Measurements from ENCODE around the gene CMIP. TPM values are rescaled to one million over a fixed set of nuclear protein-coding genes. Genes with fewer than 3 reads are reported as not detected.

The CMIP gene
- total RNA-seq, 1 experiment from 2014 or later = 53.6 TPM

GRCh38 chr16:81535679-81536360, 91.2 kb downstream of the CMIP start:
- Mint-ChIP-seq H3K4me3 (ENCODE audit: unreplicated experiment) (no peak overlapping the region), H3K4me1 (ENCODE audit: insufficient read depth, unreplicated experiment) (peaks cover 36% of the 10 kb centered on the region), H3K36me3 (ENCODE audit: insufficient read depth, unreplicated experiment) (peaks cover 4% of the 10 kb centered on the region), H3K9me3 (ENCODE audit: unreplicated experiment) (no peaks in the 10 kb centered on the region), H3K27ac (ENCODE audit: low read depth, unreplicated experiment) (no peak overlapping the region), H3K27me3 (ENCODE audit: insufficient read depth, unreplicated experiment) (no peaks in the 10 kb centered on the region)
- intact Hi-C loops (cut with micrococcal nuclease) = no loop called here
- POLR2A ChIA-PET = no interaction called here
- BruUV-seq (replicated peaks) = no TSS peak
- no peak for DNase-seq (ENCODE audit: unreplicated experiment)
- CTCF ChIA-PET = no interaction called here
- TF ChIP-seq, protein P1, sequence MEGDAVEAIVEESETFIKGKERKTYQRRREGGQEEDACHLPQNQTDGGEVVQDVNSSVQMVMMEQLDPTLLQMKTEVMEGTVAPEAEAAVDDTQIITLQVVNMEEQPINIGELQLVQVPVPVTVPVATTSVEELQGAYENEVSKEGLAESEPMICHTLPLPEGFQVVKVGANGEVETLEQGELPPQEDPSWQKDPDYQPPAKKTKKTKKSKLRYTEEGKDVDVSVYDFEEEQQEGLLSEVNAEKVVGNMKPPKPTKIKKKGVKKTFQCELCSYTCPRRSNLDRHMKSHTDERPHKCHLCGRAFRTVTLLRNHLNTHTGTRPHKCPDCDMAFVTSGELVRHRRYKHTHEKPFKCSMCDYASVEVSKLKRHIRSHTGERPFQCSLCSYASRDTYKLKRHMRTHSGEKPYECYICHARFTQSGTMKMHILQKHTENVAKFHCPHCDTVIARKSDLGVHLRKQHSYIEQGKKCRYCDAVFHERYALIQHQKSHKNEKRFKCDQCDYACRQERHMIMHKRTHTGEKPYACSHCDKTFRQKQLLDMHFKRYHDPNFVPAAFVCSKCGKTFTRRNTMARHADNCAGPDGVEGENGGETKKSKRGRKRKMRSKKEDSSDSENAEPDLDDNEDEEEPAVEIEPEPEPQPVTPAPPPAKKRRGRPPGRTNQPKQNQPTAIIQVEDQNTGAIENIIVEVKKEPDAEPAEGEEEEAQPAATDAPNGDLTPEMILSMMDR (IDR thresholded peaks at IDR 0.05; ENCODE audit: unreplicated experiment) = no peak

DNA sequence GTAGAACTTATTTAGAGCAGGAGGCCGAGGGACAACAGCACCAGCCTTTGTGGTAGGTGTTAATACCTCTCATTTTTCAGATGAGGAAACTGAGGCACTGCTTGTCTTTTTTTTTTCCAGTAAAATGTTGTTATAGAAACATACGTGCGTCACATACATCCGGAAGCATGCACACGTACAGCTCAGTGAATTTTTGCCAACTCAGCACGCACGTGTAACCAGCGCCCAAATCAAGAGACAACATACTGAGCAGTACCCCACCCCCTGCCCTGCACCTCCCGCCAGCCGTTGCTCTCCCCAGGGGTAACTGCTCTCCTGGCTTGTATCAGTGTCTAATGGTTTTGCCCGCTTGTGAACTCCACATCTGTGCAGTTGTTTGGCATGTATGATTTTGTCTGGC, 92.0 kb downstream of the CMIP start:
- no TSS peak for BruUV-seq (replicated peaks)
- no peak for DNase-seq (ENCODE audit: unreplicated experiment)
- ChIA-PET POLR2A (no interaction called here), CTCF (no interaction called here)
- H3K9me3 Mint-ChIP-seq (ENCODE audit: unreplicated experiment) = no peaks in the 10 kb centered on the region
- intact Hi-C loops (cut with micrococcal nuclease) = no loop called here
- peaks cover 4% of the 10 kb centered on the region for H3K36me3 Mint-ChIP-seq (ENCODE audit: insufficient read depth, unreplicated experiment)
- no peak overlapping the region for H3K27ac Mint-ChIP-seq (ENCODE audit: low read depth, unreplicated experiment)
- TF ChIP-seq, protein P1 (IDR thresholded peaks at IDR 0.05; ENCODE audit: unreplicated experiment) = no peak
- H3K27me3 Mint-ChIP-seq (ENCODE audit: insufficient read depth, unreplicated experiment) = no peaks in the 10 kb centered on the region
- peaks cover 32% of the 10 kb centered on the region for H3K4me1 Mint-ChIP-seq (ENCODE audit: insufficient read depth, unreplicated experiment)
- H3K4me3 Mint-ChIP-seq (ENCODE audit: unreplicated experiment) = no peak overlapping the region

DNA sequence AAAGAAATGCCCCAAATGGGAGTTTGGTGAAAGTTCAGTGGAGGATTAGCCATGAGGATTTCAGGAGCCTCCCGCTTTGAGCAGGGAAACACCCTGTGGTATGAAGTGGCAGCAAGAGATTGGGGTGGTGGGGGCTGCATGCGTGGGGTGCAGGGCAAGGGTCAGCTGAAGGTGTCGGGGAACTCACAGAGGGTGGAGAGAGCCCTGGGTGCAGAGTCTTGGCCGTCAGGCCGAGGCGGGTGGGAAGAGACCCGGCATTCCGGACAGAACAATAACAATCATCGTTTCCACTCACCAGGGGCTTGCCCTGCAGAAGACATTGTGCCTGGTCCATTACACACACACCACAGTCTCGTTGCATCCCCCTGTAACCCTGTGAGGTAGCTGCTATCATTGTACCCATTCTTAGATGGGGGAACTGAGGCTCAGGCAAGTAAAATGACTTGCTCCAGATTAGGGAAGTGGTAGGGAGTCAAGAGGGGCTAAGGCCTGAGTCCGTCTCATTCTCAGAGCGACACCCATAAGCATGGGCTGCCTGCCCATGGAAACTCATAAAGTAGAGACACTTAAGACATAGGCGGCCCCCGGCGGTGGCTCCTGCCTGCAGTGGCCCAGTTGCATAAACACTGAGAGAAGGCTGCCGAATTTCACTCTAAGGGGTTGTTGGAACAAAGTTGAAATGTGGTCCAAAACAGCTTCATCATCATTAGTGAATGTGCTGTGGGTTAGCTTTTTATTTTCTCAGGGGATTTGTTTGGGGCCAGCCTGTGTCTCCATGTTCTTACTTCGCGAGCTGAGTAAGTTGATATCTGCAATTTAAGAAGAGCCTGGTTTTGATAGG, 93.3 kb downstream of the CMIP start:
- intact Hi-C loops (cut with micrococcal nuclease) = no loop called here
- DNase-seq (ENCODE audit: unreplicated experiment) = no peak
- Mint-ChIP-seq H3K27ac (ENCODE audit: low read depth, unreplicated experiment) (no peak overlapping the region), H3K27me3 (ENCODE audit: insufficient read depth, unreplicated experiment) (no peaks in the 10 kb centered on the region), H3K4me3 (ENCODE audit: unreplicated experiment) (no peak overlapping the region), H3K36me3 (ENCODE audit: insufficient read depth, unreplicated experiment) (no peaks in the 10 kb centered on the region), H3K4me1 (ENCODE audit: insufficient read depth, unreplicated experiment) (peaks cover 22% of the 10 kb centered on the region), H3K9me3 (ENCODE audit: unreplicated experiment) (no peaks in the 10 kb centered on the region)
- no TSS peak for BruUV-seq (replicated peaks)
- ChIA-PET CTCF (no interaction called here), POLR2A (interaction anchor here (0.6 kb wide), 1 partner anchor 155 kb away, joined by 3 read pairs; no protein-coding TSS in a partner anchor)
- TF ChIP-seq, protein P1 (IDR thresholded peaks at IDR 0.05; ENCODE audit: unreplicated experiment) = no peak

DNA sequence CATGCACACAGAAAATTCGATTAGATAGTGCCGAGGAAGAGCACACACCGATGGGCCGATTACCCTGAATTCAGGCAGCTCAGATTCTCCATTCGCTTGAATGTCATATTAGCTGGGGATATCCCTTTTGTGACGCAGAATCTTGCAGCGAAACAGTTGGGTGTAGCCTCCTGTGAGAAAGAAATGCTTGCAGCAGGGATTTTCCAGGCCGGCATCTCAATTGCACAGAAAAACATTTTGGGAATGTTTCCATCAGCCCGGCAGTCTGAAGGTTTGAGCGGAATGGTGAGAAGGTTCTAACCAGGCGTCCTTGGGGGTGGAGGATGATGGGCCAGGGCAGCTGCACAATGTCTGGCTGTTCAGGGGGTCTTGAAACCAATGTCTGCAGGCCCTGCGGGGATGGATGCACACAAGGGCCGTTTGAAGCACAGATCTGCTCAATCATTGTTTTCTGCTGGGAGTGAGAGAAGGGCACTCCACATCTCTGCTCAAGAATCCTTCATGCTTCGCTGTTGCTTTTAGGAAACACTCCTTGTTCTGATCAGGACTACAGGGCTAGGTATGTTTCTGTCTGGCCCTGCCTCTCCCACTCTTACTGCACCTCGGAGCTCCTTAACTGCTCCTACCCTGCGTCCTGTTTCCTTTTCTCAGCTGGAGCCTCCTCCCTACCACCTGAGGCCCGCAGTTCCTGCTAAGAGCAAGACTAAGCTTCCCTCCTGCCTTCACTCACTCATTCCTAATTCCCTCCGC, 94.6 kb downstream of the CMIP start:
- TF ChIP-seq, protein P1 (IDR thresholded peaks at IDR 0.05; ENCODE audit: unreplicated experiment) = no peak
- H3K36me3 Mint-ChIP-seq (ENCODE audit: insufficient read depth, unreplicated experiment) = no peaks in the 10 kb centered on the region
- H3K27me3 Mint-ChIP-seq (ENCODE audit: insufficient read depth, unreplicated experiment) = no peaks in the 10 kb centered on the region
- H3K9me3 Mint-ChIP-seq (ENCODE audit: unreplicated experiment) = no peaks in the 10 kb centered on the region
- peak overlapping the region; percentile 10 for H3K27ac Mint-ChIP-seq (ENCODE audit: low read depth, unreplicated experiment)
- BruUV-seq (replicated peaks) = no TSS peak
- H3K4me3 Mint-ChIP-seq (ENCODE audit: unreplicated experiment) = no peak overlapping the region
- intact Hi-C loops (cut with micrococcal nuclease) = no loop called here
- H3K4me1 Mint-ChIP-seq (ENCODE audit: insufficient read depth, unreplicated experiment) = peaks cover 18% of the 10 kb centered on the region
- ChIA-PET CTCF (no interaction called here), POLR2A (no interaction called here)
- DNase-seq (ENCODE audit: unreplicated experiment) = no peak
